Endodermal cell (in vitro differentiated cells): ENCODE data around the gene ITPK1. TPM values are rescaled to one million over a fixed set of nuclear protein-coding genes. Genes with fewer than 3 reads are reported as not detected.

Source experiments
- DNase-seq: peaks from one replicate; pipeline ENCODE4 v3.0.0-alpha.2; 2017
- H3K27ac ChIP-seq: 2 replicates; pipeline ENCODE4 v1.5.1; 2013; ENCODE audit warnings: mild to moderate bottlenecking, low read depth, low read length, moderate library complexity
- H3K27me3 ChIP-seq: 2 replicates; pipeline ENCODE4 v1.6.1; 2013; ENCODE audit warnings: mild to moderate bottlenecking, low read length, moderate library complexity; ENCODE audit not compliant: insufficient read depth, control insufficient read depth, poor library complexity, severe bottlenecking
- H3K36me3 ChIP-seq: 2 replicates; pipeline ENCODE4 v1.7.0; 2013; ENCODE audit warnings: mild to moderate bottlenecking, low read length, moderate library complexity; ENCODE audit not compliant: control insufficient read depth, insufficient read depth
- H3K4me1 ChIP-seq: one replicate; pipeline ENCODE4 v1.7.0; 2013; ENCODE audit warnings: low read length; ENCODE audit not compliant: control insufficient read depth, insufficient read depth
- H3K4me3 ChIP-seq: 2 replicates; pipeline ENCODE4 v1.5.1; 2013; ENCODE audit warnings: mild to moderate bottlenecking, low read length, moderate library complexity
- H3K9ac ChIP-seq: 2 replicates; pipeline ENCODE4 v1.6.1; 2013; ENCODE audit warnings: mild to moderate bottlenecking, low read length, moderate library complexity; ENCODE audit not compliant: poor library complexity, severe bottlenecking; ENCODE audit errors: extremely low read depth
- H3K9me3 ChIP-seq: 2 replicates; pipeline ENCODE4 v1.6.1; 2013; ENCODE audit warnings: mild to moderate bottlenecking, low read length, moderate library complexity; ENCODE audit not compliant: control insufficient read depth
- H3K27ac Mint-ChIP-seq: 2 replicates; pipeline ENCODE4 v1.8.0; 2020; ENCODE audit warnings: mixed read lengths
- H3K27me3 Mint-ChIP-seq: 2 replicates; pipeline ENCODE4 v1.8.0; 2021; ENCODE audit warnings: mild to moderate bottlenecking, mixed read lengths; ENCODE audit not compliant: insufficient read depth
- H3K36me3 Mint-ChIP-seq: 2 replicates; pipeline ENCODE4 v1.8.0; 2020; ENCODE audit warnings: low read depth, mixed read lengths
- H3K4me1 Mint-ChIP-seq: 2 replicates; pipeline ENCODE4 v1.8.0; 2020; ENCODE audit warnings: mixed read lengths
- H3K4me3 Mint-ChIP-seq: 2 replicates; pipeline ENCODE4 v1.8.0; 2020; ENCODE audit warnings: mild to moderate bottlenecking, moderate library complexity, mixed read lengths
- H3K9me3 Mint-ChIP-seq: 2 replicates; pipeline ENCODE4 v1.8.0; 2020; ENCODE audit warnings: mild to moderate bottlenecking, mixed read lengths
- CTCF ChIP-seq: fragments of 200-600 bp; sonication (generic); conservative IDR thresholded peaks from 2 replicates; pipeline ENCODE4 v1.5.0; 2021; ENCODE audit warnings: antibody characterized with exemption, mild to moderate bottlenecking
- WGBS, 2 experiments: methylation state at CpG; one replicate each; pipeline versions ENCODE4 v1.1.5 to v1.1.7; 2013; ENCODE audit warnings: missing lambda C conversion rate in 2 of 2, mixed read lengths in 1 of 2; ENCODE audit not compliant: insufficient coverage in 1 of 2, insufficient read length in 1 of 2; 5-methylcytosine and 5-hydroxymethylcytosine counted together
- total RNA-seq, 2 donors: library from RNA; stranded (reverse); fragmentation: NEBNext Ultra II Directional in 1 of 2; extraction: Animal tissue kit (Norgen Biotek cat#: 25700) in 1 of 2; gene quantifications; 2 replicates in 1 of 2; 3 replicates in 1 of 2; pipeline ENCODE4 v1.2.1, GENCODE V29; 2021

Gene ITPK1
- total RNA-seq, 2 donors from 2014 or later: 59.9 to 66.9 TPM

GRCh38 chr14:92900660-92901059, 215.1 kb downstream of the ITPK1 start:
- Mint-ChIP-seq H3K36me3 (no peaks in the 10 kb centered on the region), H3K4me3 (no peak overlapping the region), H3K27ac (no peak overlapping the region), H3K4me1 (no peaks in the 10 kb centered on the region), H3K27me3 (peaks cover 21% of the 10 kb centered on the region), H3K9me3 (no peaks in the 10 kb centered on the region)
- no peak for DNase-seq
- Histone ChIP-seq H3K4me1 (no peaks in the 10 kb centered on the region), H3K36me3 (no peaks in the 10 kb centered on the region), H3K27ac (no peak overlapping the region), H3K27me3 (peaks cover 11% of the 10 kb centered on the region), H3K9me3 (no peaks in the 10 kb centered on the region), H3K9ac (no peak overlapping the region), H3K4me3 (no peak overlapping the region)
- no peak for TF ChIP-seq CTCF
- 33 to 38% methylated on average over 2 of the region's 2 CpGs for WGBS, 2 experiments

GRCh38 chr14:92898566-92899131, 217.1 kb downstream of the ITPK1 start:
- Mint-ChIP-seq H3K4me3 (no peak overlapping the region), H3K27ac (no peak overlapping the region), H3K9me3 (no peaks in the 10 kb centered on the region), H3K27me3 (peaks cover 22% of the 10 kb centered on the region), H3K36me3 (no peaks in the 10 kb centered on the region), H3K4me1 (no peaks in the 10 kb centered on the region)
- no peak overlapping the region for H3K4me3 ChIP-seq
- peaks cover 11% of the 10 kb centered on the region for H3K27me3 ChIP-seq
- no peak overlapping the region for H3K9ac ChIP-seq
- no peak for DNase-seq
- H3K36me3 ChIP-seq: no peaks in the 10 kb centered on the region
- no peaks in the 10 kb centered on the region for H3K4me1 ChIP-seq
- no peak overlapping the region for H3K27ac ChIP-seq
- no peak for TF ChIP-seq CTCF
- 65 to 66% methylated on average over 6 to 9 of the region's 9 CpGs for WGBS, 2 experiments
- no peaks in the 10 kb centered on the region for H3K9me3 ChIP-seq

- Mint-ChIP-seq H3K4me3 (no peak overlapping the region), H3K27ac (no peak overlapping the region), H3K4me1 (no peaks in the 10 kb centered on the region), H3K9me3 (peaks cover 2% of the 10 kb centered on the region), H3K27me3 (peaks cover 16% of the 10 kb centered on the region), H3K36me3 (no peaks in the 10 kb centered on the region)
- Histone ChIP-seq H3K27me3 (peaks cover 11% of the 10 kb centered on the region), H3K27ac (no peak overlapping the region), H3K36me3 (no peaks in the 10 kb centered on the region), H3K4me3 (no peak overlapping the region), H3K9ac (no peak overlapping the region), H3K9me3 (peaks cover 3% of the 10 kb centered on the region), H3K4me1 (no peaks in the 10 kb centered on the region)
- no peak for TF ChIP-seq CTCF
- DNase-seq: no peak
- 86 to 100% methylated on average over 3 to 5 of the region's 5 CpGs for WGBS, 2 experiments
Measured at GRCh38 chr14:92897922-92898565, 217.7 kb downstream of the ITPK1 start.
